GM12878 (cell line): Measurements from ENCODE around the gene CCDC194.

Source experiments
- CHD1 ChIP-seq: IDR thresholded peaks from 2 replicates; pipeline ENCODE4 v1.6.1; 2012; ENCODE audit warnings: low read depth, low read length, improper control_type of control experiment
- DPF2 ChIP-seq: fragments of 450-650 bp; IDR thresholded peaks from 2 replicates; pipeline ENCODE4 v1.6.1; 2017; ENCODE audit warnings: mild to moderate bottlenecking
- POLR2AphosphoS2 ChIP-seq: IDR thresholded peaks from 2 replicates; pipeline ENCODE4 v1.6.1; 2011; ENCODE audit warnings: low read depth, mild to moderate bottlenecking, low read length, improper control_type of control experiment, moderate library complexity
- SMAD1 ChIP-seq: fragments of 450-650 bp; IDR thresholded peaks from 2 replicates; pipeline ENCODE4 v1.6.1; 2018; ENCODE audit warnings: mild to moderate bottlenecking, low read depth; ENCODE audit not compliant: partially characterized antibody
- TCF12 ChIP-seq: IDR thresholded peaks from 2 replicates; pipeline ENCODE4 v1.6.1; 2011; ENCODE audit warnings: low read depth, mild to moderate bottlenecking, low read length
- TF ChIP-seq, protein P1 (sequence below), 3 experiments: IDR thresholded peaks in 2 of 3; conservative IDR thresholded peaks in 1 of 3; 2 replicates each; pipeline ENCODE4 v1.5.1; 2011; ENCODE audit warnings: low read depth in 3 of 3, low read length in 3 of 3, mild to moderate bottlenecking in 3 of 3, control low read depth in 2 of 3, moderate library complexity in 2 of 3, inconsistent platforms in 1 of 3, mixed read lengths in 1 of 3; ENCODE audit not compliant: control insufficient read depth in 2 of 3, insufficient read depth in 1 of 3; ENCODE audit errors: extremely low read depth in 1 of 3
- TF ChIP-seq, protein P2 (sequence below): IDR thresholded peaks from 2 replicates; pipeline ENCODE4 v1.6.1; 2011; ENCODE audit warnings: low read depth, low read length, improper control_type of control experiment, borderline replicate concordance

DNA sequence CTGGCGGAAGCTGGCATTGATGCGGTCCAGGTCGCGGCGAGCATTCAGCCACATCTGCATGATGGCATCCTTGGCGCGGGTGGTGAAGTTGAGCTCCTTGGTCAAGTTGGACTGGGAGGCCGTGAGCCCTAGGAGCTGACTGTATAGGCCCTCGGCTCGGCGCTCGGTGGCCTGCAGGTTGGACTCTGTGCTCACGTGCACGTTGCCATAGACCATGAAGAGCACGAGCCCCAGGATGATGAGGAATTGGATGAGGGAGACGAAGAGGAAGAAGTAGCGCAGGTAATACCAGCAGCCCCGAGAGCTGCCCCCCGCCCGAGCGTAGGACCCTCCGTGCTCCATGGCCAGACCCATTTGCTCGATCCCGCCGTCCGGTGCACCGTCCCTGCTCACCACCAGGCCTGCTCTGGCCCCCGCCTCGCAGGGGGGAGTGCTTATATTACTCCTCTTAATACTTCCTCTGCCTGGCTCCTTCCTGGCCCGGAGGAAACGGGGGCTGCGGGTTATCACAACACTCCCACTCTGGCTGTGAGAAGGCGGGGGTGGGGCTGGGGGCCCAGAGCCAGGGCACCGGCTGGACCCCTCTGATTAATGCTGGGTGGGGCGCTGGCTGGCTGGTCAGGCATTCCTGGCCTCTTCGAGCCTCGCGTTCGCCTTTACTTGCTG is 16.9 kb downstream of the CCDC194 start, which contains the start of gene PLVAP:
- TF ChIP-seq, protein P1, sequence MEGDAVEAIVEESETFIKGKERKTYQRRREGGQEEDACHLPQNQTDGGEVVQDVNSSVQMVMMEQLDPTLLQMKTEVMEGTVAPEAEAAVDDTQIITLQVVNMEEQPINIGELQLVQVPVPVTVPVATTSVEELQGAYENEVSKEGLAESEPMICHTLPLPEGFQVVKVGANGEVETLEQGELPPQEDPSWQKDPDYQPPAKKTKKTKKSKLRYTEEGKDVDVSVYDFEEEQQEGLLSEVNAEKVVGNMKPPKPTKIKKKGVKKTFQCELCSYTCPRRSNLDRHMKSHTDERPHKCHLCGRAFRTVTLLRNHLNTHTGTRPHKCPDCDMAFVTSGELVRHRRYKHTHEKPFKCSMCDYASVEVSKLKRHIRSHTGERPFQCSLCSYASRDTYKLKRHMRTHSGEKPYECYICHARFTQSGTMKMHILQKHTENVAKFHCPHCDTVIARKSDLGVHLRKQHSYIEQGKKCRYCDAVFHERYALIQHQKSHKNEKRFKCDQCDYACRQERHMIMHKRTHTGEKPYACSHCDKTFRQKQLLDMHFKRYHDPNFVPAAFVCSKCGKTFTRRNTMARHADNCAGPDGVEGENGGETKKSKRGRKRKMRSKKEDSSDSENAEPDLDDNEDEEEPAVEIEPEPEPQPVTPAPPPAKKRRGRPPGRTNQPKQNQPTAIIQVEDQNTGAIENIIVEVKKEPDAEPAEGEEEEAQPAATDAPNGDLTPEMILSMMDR (IDR thresholded peaks at IDR 0.05 in 2 of 3, conservative IDR thresholded peaks at IDR 0.05 in 1 of 3; ENCODE audit: control insufficient read depth in 2 of 3, extremely low read depth in 1 of 3, insufficient read depth in 1 of 3, low read depth in 3 of 3, low read length in 3 of 3), result no peak
- TF ChIP-seq TCF12 (no peak), DPF2 (no peak), CHD1 (no peak), POLR2AphosphoS2 (no peak), SMAD1 (no peak)
- TF ChIP-seq, protein P2, sequence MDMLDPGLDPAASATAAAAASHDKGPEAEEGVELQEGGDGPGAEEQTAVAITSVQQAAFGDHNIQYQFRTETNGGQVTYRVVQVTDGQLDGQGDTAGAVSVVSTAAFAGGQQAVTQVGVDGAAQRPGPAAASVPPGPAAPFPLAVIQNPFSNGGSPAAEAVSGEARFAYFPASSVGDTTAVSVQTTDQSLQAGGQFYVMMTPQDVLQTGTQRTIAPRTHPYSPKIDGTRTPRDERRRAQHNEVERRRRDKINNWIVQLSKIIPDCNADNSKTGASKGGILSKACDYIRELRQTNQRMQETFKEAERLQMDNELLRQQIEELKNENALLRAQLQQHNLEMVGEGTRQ, result no peak
